HG03558 (cell line): ENCODE measurements around the gene OR14I1.

Source experiments
- ATAC-seq: cut with Tn5 transposase; IDR thresholded peaks from one replicate; pipeline ENCODE4 v1.9.1; 2021; ENCODE audit warnings: moderate number of reproducible peaks; ENCODE audit not compliant: unreplicated experiment; ENCODE audit errors: extremely low read depth

The OR14I1 gene

DNA sequence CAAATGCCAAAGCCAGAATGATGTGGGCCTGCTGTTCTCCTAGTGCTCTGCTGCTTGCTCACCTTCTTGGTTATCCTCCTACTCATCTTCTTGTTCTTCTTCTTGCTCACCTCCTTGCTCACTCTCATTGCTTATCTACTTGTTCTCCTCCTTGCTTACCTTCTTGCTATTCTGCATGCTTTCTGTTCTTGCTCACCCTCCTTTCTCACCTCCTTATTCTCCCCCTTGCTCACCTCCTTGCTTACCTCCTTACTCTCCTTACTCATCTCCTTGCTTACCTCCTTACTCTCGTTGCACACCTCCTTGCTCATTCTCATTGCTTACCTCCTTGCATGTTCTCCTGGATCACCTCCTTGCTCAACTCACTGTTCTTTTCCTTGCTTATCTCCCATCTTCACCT lies at the start of gene OR14I1:
OR14I1 (minus strand) TSS at position 53 of the 400 bp plus-strand sequence.
- ATAC-seq: no peak

DNA sequence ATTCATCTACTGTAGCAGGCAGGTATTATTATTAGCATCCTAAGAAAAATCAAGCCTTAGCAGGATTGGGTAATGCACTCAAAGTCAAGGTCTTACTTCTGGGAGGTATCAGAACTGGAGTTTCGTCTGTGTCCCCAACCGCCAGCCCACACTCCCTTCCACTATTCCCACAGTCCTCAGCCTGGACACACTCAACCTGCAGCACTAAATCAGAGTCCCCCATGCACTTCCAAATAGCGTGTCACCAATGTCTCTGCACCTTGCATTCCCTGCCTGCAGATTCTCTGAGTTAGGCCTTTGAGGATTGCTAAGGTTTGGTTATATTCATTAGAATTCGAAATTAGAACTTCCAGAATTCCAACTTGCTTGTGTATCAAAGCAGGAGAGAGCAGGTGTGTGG lies 49.1 kb upstream of the OR14I1 start:
- no peak for ATAC-seq

GRCh38 chr1:248751142-248751541 lies 48.6 kb upstream of the OR14I1 start:
- ATAC-seq: no peak

DNA sequence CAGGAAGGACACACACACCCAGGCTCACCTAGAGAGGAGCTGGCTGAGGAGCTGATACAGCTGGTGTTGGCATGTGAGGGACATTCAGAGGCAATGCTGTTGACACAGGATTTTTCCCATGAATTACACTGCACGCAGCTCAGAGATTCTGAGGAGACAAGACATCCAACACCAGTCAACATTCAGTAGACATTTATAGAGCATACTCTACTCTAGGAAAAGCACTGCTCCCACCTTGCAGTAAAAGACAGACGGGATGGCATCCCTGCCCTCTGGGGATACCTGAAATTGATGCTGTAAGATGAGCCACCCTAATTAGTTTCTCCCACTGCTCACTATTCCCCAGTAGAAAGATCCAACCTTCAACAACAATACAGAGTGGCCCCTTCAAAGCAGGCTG lies 47.9 kb upstream of the OR14I1 start:
- ATAC-seq: no peak

- ATAC-seq: no peak
These were observed 45.6 kb upstream of the OR14I1 start for GRCh38 chr1:248748211-248748610.

- ATAC-seq: no peak
These were observed 38.3 kb upstream of the OR14I1 start for GRCh38 chr1:248740876-248741275.

DNA sequence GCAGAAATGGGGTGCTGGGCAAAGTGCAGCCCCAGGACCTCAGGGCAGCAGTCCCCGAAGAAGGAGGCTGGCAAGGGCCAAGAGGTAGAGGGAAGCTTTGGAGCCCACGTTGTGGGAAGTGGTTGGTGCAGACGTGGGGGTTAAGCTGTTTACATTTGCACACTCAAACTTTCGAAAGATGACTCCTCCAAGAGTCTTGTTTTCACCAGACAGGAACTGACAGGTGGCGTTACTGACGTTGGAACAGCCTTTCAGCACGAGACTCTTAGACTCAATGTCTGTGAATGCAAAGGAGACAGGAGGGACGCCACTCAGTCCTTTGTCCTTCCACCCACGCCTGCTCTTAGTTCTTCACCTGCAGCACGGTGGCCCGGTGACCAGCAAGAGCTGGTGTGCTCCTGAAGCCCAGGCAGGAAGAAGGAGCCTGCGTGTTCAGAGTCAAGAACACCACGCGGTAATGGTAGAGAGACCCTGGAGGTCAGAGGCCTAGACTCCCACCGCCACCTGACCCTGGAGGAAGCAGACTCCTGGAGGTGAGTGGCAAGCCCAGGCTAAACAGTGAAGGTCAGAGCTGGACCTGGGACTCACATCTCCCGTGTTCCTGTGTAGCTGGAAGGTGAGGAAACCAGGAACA lies 37.1 kb upstream of the OR14I1 start:
- no peak for ATAC-seq

DNA sequence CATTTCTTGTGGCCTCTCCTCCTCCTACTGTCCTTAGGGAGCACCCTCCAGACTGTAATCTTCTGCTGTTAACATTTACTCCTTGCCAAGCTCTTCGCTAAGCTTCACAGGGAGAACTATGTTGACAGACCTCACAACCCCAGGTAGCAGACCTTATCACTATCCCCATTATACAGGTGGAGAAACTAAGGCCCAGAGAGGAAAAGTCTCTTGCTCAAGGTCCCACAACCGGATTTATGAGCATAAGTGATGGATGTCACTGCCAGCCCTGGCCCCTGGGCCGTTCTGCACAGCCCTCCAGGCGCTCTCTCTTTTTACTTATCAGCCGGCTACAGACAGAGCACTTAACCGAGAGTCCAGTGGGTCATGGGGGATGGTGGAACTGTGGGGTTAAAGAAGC lies 34.9 kb upstream of the OR14I1 start:
- ATAC-seq: no peak

DNA sequence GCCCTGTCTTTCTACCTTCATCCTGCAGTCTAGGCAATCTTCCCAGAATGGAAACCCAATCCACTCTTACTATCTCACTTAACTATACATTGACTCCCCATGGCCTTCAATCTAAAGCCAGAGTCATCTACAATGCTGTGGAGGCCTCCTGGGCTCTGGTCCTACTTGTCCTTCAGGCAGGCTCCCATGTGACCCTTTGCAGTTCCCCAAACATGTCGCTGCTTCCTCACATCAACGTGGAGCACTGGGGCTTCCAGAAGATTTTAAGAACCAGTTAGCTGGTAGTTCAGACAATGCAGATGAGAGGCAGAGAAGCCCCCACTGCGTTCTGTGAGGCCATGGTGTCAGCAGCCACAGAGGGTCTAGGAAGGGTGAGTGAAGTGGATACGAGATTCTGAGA lies 34.4 kb upstream of the OR14I1 start:
- no peak for ATAC-seq

DNA sequence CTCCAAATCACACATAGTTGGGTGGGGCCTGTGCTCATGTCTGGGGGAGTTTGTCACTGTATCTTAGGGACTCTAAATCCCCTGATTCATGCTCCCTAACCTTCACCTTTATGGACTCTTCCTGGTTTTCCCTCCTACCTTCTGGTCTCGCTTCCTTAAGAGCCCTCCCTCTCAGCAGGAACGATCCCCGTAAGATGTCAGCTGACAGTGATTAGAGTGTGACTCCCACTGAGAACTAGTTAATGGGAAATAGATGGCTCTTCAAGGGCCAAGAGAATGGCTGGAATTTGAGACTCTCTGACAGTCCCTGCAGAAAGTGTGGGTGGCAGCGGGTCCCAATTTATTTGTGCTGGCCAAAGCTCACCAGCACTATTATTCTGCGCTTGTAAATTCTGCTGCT lies 31.0 kb upstream of the OR14I1 start:
- no peak for ATAC-seq

GRCh38 chr1:248730507-248731335 lies 28.2 kb upstream of the OR14I1 start:
- ATAC-seq: no peak

GRCh38 chr1:248714248-248714647 lies 11.7 kb upstream of the OR14I1 start:
- no peak for ATAC-seq

GRCh38 chr1:248710305-248710900 lies 7.8 kb upstream of the OR14I1 start:
- ATAC-seq: no peak

DNA sequence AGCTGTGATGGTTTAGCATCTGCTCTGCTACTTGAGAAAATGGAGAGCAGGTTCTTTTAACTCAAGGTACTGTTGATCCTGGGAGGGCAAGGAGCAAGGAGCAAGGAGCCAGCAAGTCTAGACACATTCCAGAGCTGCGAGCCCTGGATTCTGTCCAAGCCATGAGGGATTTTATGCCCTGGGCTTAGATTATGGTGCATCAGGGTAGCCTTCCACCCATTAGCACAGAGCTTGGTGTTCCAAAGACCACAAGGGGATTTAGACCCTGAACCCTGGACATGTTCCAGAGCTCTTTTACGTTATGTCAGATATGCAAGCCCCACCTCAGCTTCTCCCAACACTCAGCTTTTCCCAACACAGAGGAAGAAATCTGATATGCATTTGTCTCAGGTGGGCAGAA lies 2.0 kb upstream of the OR14I1 start:
- no peak for ATAC-seq

GRCh38 chr1:248703674-248704073 lies 1.1 kb upstream of the OR14I1 start:
- no peak for ATAC-seq

DNA sequence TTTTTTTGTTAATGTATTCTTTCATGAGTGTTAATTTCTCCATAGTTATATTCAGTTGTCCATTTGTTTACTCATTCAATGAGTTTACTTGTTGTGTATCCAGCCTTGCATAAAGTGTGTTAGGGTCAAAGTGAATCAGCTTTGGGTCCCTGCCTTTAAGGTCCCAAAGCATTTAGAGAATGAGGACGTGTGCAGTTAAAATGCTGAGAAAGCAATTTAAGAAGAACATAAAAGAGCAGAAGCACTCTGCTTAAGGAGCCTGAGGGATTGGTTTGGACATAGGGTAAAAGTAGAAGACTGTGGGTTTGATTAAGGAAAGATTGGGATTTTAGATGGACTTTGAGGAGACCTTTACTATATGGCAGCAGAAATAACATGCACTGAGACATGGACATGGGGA lies 3.5 kb downstream of the OR14I1 start:
- no peak for ATAC-seq

DNA sequence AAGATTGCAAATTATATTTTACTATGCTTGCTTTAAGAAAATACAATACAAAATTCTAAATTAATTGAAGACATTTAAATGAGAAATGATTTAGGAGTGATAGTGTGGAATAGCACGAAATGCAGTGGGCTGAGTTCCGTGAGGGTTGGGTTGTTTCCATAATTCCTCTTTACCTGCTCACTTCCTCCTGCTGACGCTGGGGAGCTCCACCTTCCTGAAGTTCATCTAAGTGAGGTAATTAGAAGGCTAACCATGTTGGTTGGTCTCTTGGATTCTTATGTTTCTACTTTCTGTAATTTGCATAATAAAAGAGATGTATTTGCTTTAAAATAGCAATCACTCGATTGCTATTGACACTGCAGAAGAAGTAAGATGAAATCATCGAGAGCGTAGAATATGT lies 4.7 kb downstream of the OR14I1 start:
- ATAC-seq: no peak

DNA sequence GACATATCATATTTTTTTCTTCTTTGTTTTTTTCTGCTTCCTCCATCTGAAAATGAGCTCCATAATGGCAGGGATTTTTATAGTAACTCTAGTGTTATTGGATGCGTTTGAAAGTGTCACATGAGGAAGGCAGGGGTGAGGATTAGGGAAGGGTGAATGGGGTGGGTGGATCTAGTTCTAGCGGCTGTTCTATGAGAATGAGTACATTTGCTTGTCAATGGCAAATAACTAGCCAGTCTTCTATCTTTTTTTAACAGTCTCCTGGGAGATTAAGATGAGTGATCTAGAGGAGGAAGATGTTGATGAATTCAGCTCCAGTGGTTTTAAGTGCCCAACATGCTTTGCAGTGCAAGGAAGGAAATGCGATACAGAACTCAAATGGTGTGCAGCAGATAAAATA lies 5.8 kb downstream of the OR14I1 start:
- ATAC-seq: no peak

GRCh38 chr1:248696261-248696660 lies 6.3 kb downstream of the OR14I1 start:
- ATAC-seq: no peak

DNA sequence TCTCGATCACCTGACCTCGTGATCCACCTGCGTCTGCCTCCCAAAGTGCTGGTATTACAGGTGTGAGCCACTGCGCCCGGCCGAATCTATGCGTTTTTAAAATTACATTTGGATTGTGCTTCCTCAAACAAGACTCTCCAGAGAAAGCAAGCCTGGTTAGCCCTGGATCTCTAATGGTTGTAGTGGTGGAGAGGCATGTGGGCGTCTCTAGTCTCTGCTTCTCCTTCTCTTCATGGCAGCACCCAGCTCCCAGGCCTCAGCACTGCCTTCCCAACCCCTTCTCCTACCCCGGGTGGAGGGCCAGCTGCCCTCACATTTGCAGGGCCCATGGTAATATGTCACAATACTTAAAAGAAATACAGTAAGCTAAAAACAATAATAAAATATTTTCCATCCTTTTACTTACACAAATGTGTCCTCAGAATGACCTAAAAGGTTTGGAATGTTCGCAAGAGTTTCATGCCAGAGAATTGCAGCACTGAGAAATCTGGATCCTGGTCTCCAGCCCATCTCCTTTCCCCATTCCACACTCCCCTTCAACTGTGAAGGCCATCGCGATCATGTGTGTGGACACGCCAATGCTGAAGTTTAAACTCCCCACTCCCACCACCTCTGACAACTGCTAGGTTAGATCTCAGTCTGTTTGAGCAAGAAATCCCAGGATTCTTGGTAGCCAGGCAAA lies 7.0 kb downstream of the OR14I1 start:
- ATAC-seq: no peak

DNA sequence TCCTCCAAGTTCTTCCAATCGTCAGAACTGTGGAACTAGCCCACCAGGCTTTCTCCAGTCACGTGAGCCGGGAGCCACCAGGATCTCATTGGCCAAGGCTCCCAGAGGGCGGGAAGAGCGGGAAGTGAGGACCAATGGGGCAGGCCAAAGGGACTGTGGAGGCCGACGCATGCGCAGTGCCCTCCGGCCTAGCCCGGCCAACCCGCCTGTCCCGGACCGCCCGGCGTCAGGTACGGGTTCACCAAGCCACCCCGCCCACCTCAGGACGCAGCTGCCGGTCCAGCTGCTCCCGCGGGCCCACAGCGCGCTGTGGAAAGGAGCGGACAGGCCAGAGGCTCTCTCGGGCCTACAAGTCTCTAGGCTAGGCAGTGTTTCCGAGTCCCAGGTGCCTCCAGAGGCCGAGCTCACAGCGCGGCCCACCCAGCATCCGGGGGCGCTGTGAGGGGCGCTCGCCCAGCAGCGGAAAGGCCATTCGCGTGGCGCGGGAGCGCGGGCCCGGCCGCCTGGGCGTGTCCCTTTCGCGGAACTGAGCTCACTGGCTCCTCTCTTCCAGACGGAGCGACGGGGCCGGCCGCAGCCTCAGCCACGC lies 10.9 kb downstream of the OR14I1 start:
- ATAC-seq: no peak
